Measurements from ENCODE around the gene SULT2A1. TPM values are rescaled to one million over a fixed set of nuclear protein-coding genes. Genes with fewer than 3 reads are reported as not detected.

Gene SULT2A1, protein sequence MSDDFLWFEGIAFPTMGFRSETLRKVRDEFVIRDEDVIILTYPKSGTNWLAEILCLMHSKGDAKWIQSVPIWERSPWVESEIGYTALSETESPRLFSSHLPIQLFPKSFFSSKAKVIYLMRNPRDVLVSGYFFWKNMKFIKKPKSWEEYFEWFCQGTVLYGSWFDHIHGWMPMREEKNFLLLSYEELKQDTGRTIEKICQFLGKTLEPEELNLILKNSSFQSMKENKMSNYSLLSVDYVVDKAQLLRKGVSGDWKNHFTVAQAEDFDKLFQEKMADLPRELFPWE
- not detected in 5 replicates for total RNA-seq (2022; extraction: Qiagen RNA extraction; ENCODE audit: low read depth)

DNA sequence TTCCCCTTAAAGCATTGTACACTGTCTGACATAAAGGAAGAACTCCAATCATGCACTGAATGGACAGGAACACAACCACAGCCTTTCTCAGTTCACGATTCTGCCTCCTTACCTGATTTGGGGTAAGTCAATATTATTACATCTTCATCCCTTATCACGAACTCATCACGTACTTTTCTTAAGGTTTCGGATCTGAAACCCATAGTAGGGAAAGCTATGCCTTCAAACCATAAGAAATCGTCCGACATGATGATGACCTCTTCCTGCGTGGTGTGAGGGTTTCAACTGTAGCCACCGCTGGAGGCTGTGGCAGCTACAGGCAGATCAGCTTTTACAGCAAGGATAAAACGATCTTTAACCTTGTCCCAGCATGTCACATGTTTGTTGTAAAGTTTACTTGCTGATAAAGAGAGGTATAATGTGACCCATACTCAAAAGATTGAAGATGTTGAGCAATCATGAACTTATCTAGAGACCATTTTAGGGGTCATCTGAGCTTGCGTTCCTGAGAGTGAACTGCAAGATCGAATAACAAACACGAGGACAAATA lies at the start of gene SULT2A1:
Gene SULT2A1 (minus strand): TSS at position 306 of the 550 bp plus-strand sequence. CDS start 58 bp downstream, at position 248.

DNA sequence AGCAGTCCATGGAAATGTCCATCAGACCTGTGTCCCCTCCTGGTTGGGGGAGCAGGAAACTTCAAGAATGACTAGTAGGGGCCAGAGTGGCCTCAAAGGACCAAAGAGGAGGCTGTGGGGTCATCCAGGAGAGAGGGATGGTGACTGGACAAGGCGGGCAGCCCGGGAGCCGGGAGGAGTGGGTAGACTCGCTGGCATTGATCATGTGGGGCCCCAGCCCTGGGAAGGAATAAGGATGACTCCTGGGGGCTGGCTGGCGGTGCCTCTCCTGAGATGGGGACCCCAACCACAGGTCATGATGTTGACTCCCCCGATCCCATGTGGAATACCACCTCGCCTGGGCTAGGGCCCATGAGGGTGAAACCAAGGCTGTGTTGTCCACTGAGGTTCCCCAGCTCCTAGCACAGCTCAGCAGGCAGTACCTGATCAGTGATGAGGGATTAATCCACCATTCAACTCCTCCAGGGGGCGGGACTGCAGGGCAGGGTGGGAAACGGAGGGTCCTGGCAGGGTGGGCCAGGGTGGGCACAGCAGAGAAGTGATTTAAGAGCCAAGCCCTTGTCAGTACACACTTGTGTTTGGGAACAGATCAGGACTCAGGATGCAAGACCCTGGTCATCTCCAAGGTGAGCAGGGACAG lies 27.3 kb downstream of the SULT2A1 start, which contains the start of gene TPRX2:
Gene TPRX2 (plus strand): TSS at position 590 of the 640 bp plus-strand sequence. CDS start 12 bp downstream, at position 602.

DNA sequence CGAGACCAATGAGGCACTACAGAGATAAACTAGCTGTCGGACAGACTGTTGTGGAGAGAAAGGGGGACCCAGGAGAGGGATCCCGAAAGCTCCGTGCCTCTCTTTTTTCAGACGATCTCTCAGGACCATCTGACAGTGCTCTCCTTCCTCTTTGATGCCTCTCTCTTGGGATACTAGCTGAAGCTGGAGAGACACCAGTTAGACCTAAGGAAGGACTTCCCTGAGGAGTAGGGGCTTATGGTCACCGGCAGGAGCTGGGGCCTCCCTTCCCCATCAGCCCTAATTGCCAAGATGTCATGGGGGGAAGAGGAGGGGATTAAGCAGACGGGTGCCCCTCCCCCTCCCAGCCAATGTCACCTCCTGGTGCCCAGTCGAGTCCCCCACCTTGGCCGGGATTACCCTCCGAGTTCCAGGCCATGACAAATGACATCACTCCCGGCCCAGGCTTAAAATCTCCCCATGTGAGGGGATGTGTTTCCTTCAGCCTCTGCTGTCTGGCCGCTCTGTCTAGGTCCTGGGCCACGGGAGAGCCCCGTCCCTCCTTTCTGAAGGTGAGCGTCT lies 64.6 kb downstream of the SULT2A1 start, which contains the start of gene CRX:
Gene CRX (plus strand): TSS at position 478 of the 561 bp plus-strand sequence. CDS start 12,507 bp downstream, outside the sequence.

Other genes starting within 250 kb of the SULT2A1 start
- gene EHD2, start 172.9 kb downstream of the SULT2A1 start, total RNA-seq (2022; extraction: Qiagen RNA extraction; ENCODE audit: low read depth): 112 to 149 TPM (median 128 TPM) in 5 replicates
- gene NOP53, start 140.8 kb downstream of the SULT2A1 start, total RNA-seq (2022; extraction: Qiagen RNA extraction; ENCODE audit: low read depth): 225 to 275 TPM (median 252 TPM) in 5 replicates
- 98.6 to 171 TPM (median 160 TPM) in 5 replicates for gene SELENOW, start 107.6 kb downstream of the SULT2A1 start, total RNA-seq (2022; extraction: Qiagen RNA extraction; ENCODE audit: low read depth)
- gene TPRX1, start 81.8 kb downstream of the SULT2A1 start, total RNA-seq (2022; extraction: Qiagen RNA extraction; ENCODE audit: low read depth): not detected in 5 replicates
- not detected in 5 replicates for gene CRX, start 64.4 kb downstream of the SULT2A1 start, total RNA-seq (2022; extraction: Qiagen RNA extraction; ENCODE audit: low read depth)
- not detected in 5 replicates for gene TPRX2, start 27.1 kb downstream of the SULT2A1 start, total RNA-seq (2022; extraction: Qiagen RNA extraction; ENCODE audit: low read depth)
- gene BSPH1, start 105.9 kb upstream of the SULT2A1 start, total RNA-seq (2022; extraction: Qiagen RNA extraction; ENCODE audit: low read depth): not detected in 5 replicates
- gene ELSPBP1, start 108.3 kb upstream of the SULT2A1 start, total RNA-seq (2022; extraction: Qiagen RNA extraction; ENCODE audit: low read depth): not detected in 5 replicates
- gene CABP5, start 157.8 kb upstream of the SULT2A1 start, total RNA-seq (2022; extraction: Qiagen RNA extraction; ENCODE audit: low read depth): not detected in 5 replicates
- 9.5 to 15.0 TPM (median 11.2 TPM) in 5 replicates for gene PLA2G4C, start 224.5 kb upstream of the SULT2A1 start, total RNA-seq (2022; extraction: Qiagen RNA extraction; ENCODE audit: low read depth)

Data from A549 treated with CpdA at 1 μM for 4 hours (cell line).